GM18870 (cell line): ENCODE data around the gene ULBP1.
"Not testable (repeated sequence)": the region's sequence is repeated elsewhere in the genome, so short reads cannot be mapped to it uniquely, and the experiment has no call there.

Source experiments
- ATAC-seq: cut with Tn5 transposase; IDR thresholded peaks from one replicate; pipeline ENCODE4 v1.9.1; 2021; ENCODE audit warnings: moderate library complexity; ENCODE audit not compliant: unreplicated experiment

Gene ULBP1, protein sequence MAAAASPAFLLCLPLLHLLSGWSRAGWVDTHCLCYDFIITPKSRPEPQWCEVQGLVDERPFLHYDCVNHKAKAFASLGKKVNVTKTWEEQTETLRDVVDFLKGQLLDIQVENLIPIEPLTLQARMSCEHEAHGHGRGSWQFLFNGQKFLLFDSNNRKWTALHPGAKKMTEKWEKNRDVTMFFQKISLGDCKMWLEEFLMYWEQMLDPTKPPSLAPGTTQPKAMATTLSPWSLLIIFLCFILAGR

DNA sequence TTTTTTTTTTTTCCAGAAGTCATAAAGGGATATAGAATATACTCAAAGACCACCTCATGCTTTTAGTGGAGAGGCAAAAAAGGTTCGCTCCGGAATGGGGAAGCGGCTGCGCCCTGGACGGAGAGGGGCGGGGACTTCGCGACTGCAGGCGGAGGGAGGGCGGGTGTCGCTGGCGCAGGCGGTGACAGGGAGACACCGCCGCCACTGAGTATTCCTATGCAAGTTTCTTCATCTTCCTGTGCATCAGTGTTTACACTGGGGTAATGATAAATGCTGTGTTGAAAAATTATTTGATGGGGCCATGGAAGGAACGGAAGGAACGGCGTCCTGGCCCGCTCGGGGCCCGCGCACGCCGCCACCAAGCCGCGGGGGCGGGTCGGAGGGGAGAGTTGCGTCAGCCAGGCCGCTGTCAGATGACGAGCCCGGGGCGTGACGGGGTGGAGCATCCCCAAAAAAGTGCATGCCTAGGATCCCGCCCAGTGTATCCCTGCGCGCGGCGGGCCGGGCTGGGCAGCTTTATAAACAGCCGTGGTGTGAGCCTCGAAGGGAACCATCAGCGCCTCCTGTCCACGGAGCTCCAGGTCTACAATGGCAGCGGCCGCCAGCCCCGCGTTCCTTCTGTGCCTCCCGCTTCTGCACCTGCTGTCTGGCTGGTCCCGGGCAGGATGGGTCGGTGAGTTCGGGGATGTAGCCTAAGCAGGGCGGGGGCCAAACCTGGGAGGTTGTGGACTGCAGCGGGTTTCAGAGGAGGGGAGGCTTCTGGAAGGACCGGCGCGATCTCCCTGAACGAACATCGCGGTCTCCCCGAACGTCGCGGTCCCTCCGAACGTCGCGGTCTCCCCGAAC lies at the start of gene ULBP1:
Gene ULBP1, plus strand, starts transcription at position 482 of the 846 bp plus-strand sequence. Its CDS starts 107 bp downstream, at position 589.
- ATAC-seq: no peak

- ATAC-seq: no peak
Observed at GRCh38 chr6:149915970-149916865, 47.5 kb upstream of the ULBP1 start.

DNA sequence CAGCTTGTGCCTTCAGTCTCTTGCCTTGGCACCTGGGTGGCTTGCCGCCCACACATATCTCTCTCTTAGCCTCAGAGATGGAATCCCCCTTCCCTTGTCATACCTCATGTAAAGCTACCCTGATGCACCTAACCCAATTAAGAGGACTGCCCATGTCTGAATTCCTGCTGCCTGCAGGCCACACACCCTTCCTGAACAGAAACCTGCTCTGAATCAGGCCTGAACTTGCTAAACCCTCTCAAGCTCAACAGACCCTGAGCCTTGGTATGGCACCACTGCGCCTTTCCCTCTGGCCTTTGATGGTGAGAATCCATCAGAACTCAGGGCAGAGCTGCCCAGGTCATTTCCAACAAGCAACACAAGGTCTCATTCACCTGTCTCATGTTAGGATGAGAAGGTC lies 46.1 kb upstream of the ULBP1 start:
- ATAC-seq: no peak

- no peak for ATAC-seq
Observed at GRCh38 chr6:149918151-149918905, 45.4 kb upstream of the ULBP1 start.

- ATAC-seq: not testable (repeated sequence)
Observed at GRCh38 chr6:149919126-149919833, 44.5 kb upstream of the ULBP1 start.

DNA sequence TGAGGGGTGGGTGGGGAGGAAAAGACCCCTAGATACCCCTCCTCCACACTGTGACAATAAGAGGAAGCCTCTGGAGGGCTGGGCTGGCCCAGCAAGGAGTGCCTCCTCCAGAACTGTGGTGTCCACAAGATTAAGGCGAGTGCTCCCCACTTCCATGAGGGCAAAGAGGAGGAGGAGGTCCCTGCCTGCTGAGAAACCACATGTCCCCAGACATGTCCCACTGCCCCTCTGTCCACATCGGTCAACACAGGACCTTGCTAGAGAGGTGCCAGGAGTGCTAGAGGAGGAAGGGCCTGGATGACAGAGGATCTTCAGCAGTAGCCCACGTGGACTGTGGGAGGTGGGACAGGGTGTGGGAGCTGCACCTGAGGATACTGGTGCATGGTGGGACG lies 43.9 kb upstream of the ULBP1 start:
- ATAC-seq: no peak

- no peak for ATAC-seq
Observed at GRCh38 chr6:149921361-149921760, 42.4 kb upstream of the ULBP1 start.

GRCh38 chr6:149922091-149922490 lies 41.7 kb upstream of the ULBP1 start:
- not testable (repeated sequence) for ATAC-seq

- ATAC-seq: no peak
Observed at GRCh38 chr6:149922642-149923326, 41.0 kb upstream of the ULBP1 start, which contains the start of gene RAET1G. Gene RAET1G (minus strand): TSS chr6:149923121. CDS start chr6:149923010, 111 bp downstream.

- ATAC-seq: no peak
Observed at GRCh38 chr6:149923327-149923986, 40.3 kb upstream of the ULBP1 start.

GRCh38 chr6:149924206-149924932 lies 39.4 kb upstream of the ULBP1 start:
- no peak for ATAC-seq

GRCh38 chr6:149924933-149925252 lies 38.9 kb upstream of the ULBP1 start:
- ATAC-seq: no peak

- no peak for ATAC-seq
Observed at GRCh38 chr6:149925253-149925973, 38.3 kb upstream of the ULBP1 start.

DNA sequence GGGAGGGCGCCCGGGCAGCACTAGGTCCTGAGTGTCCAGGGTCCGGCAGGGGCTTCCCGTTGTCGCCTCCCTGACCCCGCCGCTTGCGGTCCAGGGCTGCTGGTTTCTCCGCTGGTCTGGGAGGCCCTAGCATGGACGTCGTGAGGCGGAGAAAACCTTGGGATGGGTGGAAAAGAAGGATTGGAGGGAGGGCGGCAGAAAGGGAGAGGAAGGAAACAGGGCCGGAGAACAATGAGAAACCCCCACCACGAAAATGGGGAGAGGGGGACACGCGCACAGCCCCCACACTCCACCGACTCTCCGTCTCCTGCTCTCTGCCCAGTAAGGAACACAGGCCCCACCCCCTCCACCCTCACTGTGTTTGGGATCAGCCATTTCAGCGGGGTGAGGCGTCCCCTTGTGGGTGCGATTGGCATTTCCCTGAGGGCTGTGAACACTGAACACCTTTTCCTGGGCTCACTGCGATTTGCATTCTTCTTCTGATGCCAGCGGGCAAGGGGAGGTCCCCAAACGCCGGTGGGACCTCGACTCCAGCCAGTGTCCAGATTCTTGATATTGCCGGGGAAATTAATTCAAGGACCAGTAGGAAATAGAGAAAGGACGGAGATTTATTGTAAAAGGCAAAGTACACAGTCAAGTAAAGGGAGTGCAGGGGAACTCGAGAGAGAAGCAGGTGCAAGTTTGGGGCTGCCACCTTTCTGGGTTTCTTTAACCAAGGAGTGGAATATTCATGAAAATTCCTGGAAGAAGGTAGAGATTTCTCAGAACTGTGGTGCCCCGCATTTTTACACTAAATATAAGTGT lies 37.6 kb upstream of the ULBP1 start:
- ATAC-seq: no peak

DNA sequence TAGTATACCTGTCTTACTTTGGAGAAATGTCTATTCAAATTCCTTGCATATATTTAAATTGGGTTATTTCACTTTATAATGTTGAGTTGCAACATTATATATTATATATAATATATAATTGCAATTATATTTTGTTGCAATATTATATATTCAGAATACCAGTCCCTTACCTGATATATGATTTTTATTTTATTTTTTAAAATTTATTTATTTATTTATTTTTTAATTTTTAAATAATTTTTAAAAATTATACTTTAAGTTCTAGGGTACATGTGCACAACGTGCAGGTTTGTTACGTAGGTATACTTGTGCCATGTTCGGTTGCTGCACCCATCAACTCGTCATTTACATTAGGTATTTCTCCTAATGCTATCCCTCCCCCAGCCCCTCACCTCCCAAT lies 36.7 kb upstream of the ULBP1 start:
- ATAC-seq: not testable (repeated sequence)

- no peak for ATAC-seq
Observed at GRCh38 chr6:149929422-149929821, 34.3 kb upstream of the ULBP1 start.

- no peak for ATAC-seq
Observed at GRCh38 chr6:149931501-149931900, 32.2 kb upstream of the ULBP1 start.
